Measurements from ENCODE around the gene TMEM135. TPM values are rescaled to one million over a fixed set of nuclear protein-coding genes. Genes with fewer than 3 reads are reported as not detected.

TMEM135 gene
- total RNA-seq, 1 experiment from 2014 or later, result 65.5 TPM

DNA sequence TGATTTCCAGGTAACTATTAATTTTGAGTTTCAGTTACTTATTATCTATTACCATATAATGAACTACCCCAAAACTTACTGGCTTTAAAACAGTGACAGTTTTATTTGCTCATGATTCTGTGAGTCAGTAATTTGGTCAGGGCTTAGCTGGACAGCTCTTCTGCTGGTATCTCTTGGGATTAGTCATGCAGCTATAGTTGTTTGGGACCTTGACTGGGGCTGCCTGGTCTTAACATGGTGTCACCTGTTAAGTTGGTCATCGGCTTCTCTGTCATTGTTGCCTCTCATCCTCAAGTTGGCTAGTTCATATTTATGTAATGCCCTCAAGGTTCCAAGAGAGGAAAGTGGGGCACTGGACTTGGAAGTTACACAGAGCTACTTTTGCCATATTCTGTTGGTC lies 177.5 kb downstream of the TMEM135 start:
- H3K27me3 ChIP-seq (ENCODE audit: control insufficient read depth, insufficient read depth, low read length), result no peaks in the 10 kb centered on the region
- H3K4me1 ChIP-seq (ENCODE audit: control insufficient read depth, insufficient read depth, low read length), result 0 out of 2 replicates have a peak, but pooled peaks cover 3% of the 10 kb centered on the region
- no peak overlapping the region for H3K27ac ChIP-seq (ENCODE audit: low read length)
- H3K9me3 ChIP-seq (ENCODE audit: control insufficient read depth, insufficient read depth, low read depth, low read length), result no peaks in the 10 kb centered on the region
- no peak for DNase-seq (ENCODE audit: low read depth, low spot score)
- intact Hi-C loops (cut with micrococcal nuclease; ENCODE audit: unreplicated experiment), result no loop called here
- in situ Hi-C loops (cut with HindIII; ENCODE audit: low pct_unique_long_range_greater_than_20kb, low sequenced_read_pairs), result no loop called here
- ATAC-seq, result no peak
- no peak overlapping the region for H3K4me3 ChIP-seq (ENCODE audit: low read depth in 2 of 2, low read length in 2 of 2)
- BruUV-seq (replicated peaks), result no TSS peak
- no peaks in the 10 kb centered on the region for H3K36me3 ChIP-seq (ENCODE audit: control insufficient read depth, insufficient read depth, low read length)
- POLR2A ChIA-PET, result no interaction called here
- CTCF ChIA-PET, result no interaction called here
- TF ChIP-seq SIN3A (IDR thresholded peaks at IDR 0.05; ENCODE audit: borderline replicate concordance, insufficient read depth, low read depth, low read length) (no peak), POLR2AphosphoS5 (IDR thresholded peaks at IDR 0.05; ENCODE audit: low read depth, low read length) (no peak), TCF7L2 (IDR thresholded peaks at IDR 0.05; ENCODE audit: low read depth, low read length) (no peak)
- TF ChIP-seq, protein P1, sequence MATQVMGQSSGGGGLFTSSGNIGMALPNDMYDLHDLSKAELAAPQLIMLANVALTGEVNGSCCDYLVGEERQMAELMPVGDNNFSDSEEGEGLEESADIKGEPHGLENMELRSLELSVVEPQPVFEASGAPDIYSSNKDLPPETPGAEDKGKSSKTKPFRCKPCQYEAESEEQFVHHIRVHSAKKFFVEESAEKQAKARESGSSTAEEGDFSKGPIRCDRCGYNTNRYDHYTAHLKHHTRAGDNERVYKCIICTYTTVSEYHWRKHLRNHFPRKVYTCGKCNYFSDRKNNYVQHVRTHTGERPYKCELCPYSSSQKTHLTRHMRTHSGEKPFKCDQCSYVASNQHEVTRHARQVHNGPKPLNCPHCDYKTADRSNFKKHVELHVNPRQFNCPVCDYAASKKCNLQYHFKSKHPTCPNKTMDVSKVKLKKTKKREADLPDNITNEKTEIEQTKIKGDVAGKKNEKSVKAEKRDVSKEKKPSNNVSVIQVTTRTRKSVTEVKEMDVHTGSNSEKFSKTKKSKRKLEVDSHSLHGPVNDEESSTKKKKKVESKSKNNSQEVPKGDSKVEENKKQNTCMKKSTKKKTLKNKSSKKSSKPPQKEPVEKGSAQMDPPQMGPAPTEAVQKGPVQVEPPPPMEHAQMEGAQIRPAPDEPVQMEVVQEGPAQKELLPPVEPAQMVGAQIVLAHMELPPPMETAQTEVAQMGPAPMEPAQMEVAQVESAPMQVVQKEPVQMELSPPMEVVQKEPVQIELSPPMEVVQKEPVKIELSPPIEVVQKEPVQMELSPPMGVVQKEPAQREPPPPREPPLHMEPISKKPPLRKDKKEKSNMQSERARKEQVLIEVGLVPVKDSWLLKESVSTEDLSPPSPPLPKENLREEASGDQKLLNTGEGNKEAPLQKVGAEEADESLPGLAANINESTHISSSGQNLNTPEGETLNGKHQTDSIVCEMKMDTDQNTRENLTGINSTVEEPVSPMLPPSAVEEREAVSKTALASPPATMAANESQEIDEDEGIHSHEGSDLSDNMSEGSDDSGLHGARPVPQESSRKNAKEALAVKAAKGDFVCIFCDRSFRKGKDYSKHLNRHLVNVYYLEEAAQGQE (IDR thresholded peaks at IDR 0.05; ENCODE audit: insufficient read depth in 1 of 2, low read depth in 2 of 2, low read length in 1 of 2), result no peak
- TF ChIP-seq, protein P2, sequence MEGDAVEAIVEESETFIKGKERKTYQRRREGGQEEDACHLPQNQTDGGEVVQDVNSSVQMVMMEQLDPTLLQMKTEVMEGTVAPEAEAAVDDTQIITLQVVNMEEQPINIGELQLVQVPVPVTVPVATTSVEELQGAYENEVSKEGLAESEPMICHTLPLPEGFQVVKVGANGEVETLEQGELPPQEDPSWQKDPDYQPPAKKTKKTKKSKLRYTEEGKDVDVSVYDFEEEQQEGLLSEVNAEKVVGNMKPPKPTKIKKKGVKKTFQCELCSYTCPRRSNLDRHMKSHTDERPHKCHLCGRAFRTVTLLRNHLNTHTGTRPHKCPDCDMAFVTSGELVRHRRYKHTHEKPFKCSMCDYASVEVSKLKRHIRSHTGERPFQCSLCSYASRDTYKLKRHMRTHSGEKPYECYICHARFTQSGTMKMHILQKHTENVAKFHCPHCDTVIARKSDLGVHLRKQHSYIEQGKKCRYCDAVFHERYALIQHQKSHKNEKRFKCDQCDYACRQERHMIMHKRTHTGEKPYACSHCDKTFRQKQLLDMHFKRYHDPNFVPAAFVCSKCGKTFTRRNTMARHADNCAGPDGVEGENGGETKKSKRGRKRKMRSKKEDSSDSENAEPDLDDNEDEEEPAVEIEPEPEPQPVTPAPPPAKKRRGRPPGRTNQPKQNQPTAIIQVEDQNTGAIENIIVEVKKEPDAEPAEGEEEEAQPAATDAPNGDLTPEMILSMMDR (IDR thresholded peaks at IDR 0.05), result no peak

DNA sequence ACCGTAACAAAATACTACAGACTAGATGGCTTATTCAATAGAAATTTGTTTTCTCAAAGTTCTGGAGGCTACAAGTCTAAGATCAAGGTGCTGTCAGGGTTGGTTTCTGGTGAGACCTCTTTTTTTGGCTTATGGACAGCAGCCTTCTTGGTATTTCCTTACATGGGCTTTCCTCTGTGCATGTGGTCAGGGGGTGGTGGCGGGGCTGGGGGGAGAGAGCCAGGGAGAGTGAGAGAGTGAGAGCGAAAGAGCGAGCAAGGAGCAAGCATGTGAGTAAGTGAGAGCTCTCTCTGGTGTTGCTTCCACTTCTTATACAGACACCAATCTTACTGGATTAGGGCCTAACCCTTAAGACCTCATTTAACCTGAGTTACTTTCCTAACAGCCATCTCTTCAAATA lies 181.5 kb downstream of the TMEM135 start:
- no peaks in the 10 kb centered on the region for H3K27me3 ChIP-seq (ENCODE audit: control insufficient read depth, insufficient read depth, low read length)
- CTCF ChIA-PET, result no interaction called here
- no peak overlapping the region for H3K4me3 ChIP-seq (ENCODE audit: low read depth in 2 of 2, low read length in 2 of 2)
- H3K4me1 ChIP-seq (ENCODE audit: control insufficient read depth, insufficient read depth, low read length), result no peaks in the 10 kb centered on the region
- in situ Hi-C loops (cut with HindIII; ENCODE audit: low pct_unique_long_range_greater_than_20kb, low sequenced_read_pairs) (no loop called here), intact Hi-C loops (cut with micrococcal nuclease; ENCODE audit: unreplicated experiment) (no loop called here)
- no peak overlapping the region for H3K27ac ChIP-seq (ENCODE audit: low read length)
- ATAC-seq, result no peak
- TF ChIP-seq, protein P1 (IDR thresholded peaks at IDR 0.05; ENCODE audit: insufficient read depth in 1 of 2, low read depth in 2 of 2, low read length in 1 of 2), result no peak
- TF ChIP-seq SIN3A (IDR thresholded peaks at IDR 0.05; ENCODE audit: borderline replicate concordance, insufficient read depth, low read depth, low read length) (no peak), TCF7L2 (IDR thresholded peaks at IDR 0.05; ENCODE audit: low read depth, low read length) (no peak), POLR2AphosphoS5 (IDR thresholded peaks at IDR 0.05; ENCODE audit: low read depth, low read length) (no peak)
- TF ChIP-seq, protein P2 (IDR thresholded peaks at IDR 0.05), result no peak
- BruUV-seq (replicated peaks), result no TSS peak
- no peaks in the 10 kb centered on the region for H3K36me3 ChIP-seq (ENCODE audit: control insufficient read depth, insufficient read depth, low read length)
- no peaks in the 10 kb centered on the region for H3K9me3 ChIP-seq (ENCODE audit: control insufficient read depth, insufficient read depth, low read depth, low read length)
- POLR2A ChIA-PET, result interaction anchor here (0.6 kb wide), 1 partner anchor 166 kb away, joined by 4 read pairs; no protein-coding TSS in a partner anchor
- DNase-seq (ENCODE audit: low read depth, low spot score), result no peak
